Neural progenitor cell (in vitro differentiated cells): ENCODE results near the gene ALG1L2.

Experiments used
- CTCF ChIP-seq: fragments of 200-600 bp; sonication (generic); IDR thresholded peaks from 2 replicates; pipeline ENCODE4 v1.5.1; 2017; ENCODE audit warnings: antibody characterized with exemption, mild to moderate bottlenecking
- EZH2 ChIP-seq: fragments of 200-600 bp; sonication (generic); IDR thresholded peaks from 2 replicates; pipeline ENCODE4 v1.6.1; 2017; ENCODE audit warnings: antibody characterized with exemption, mild to moderate bottlenecking, moderate library complexity
- EZH2phosphoT487 ChIP-seq: fragments of 200-600 bp; sonication (generic); IDR thresholded peaks from 2 replicates; pipeline ENCODE4 v1.6.1; 2017; ENCODE audit warnings: antibody characterized with exemption

- TF ChIP-seq CTCF, result no peak
- no peak for TF ChIP-seq EZH2
- no peak for TF ChIP-seq EZH2phosphoT487
Measured at GRCh38 chr3:130077636-130078035, 4.0 kb upstream of the ALG1L2 start.
